Liver (tissue), 9 donors: ENCODE measurements around the gene FILIP1. TPM values are rescaled to one million over a fixed set of nuclear protein-coding genes. Genes with fewer than 3 reads are reported as not detected.

Experiments used
- DNase-seq: peaks from one replicate; pipeline ENCODE4 v3.0.0-alpha.2; 2017; ENCODE audit warnings: low spot score
- H3K27ac ChIP-seq, 2 donors: one replicate each; pipeline ENCODE4 v1.7.0; 2013; ENCODE audit warnings: inconsistent platforms in 2 of 2, low read length in 2 of 2, control low read depth in 1 of 2, low read depth in 1 of 2, mild to moderate bottlenecking in 1 of 2
- H3K27me3 ChIP-seq, 4 donors: one replicate each; pipeline versions ENCODE4 v1.6.1 to v1.7.0; 2013; ENCODE audit warnings: low read length in 3 of 4, inconsistent platforms in 1 of 4, mild to moderate bottlenecking in 1 of 4, moderate library complexity in 1 of 4; ENCODE audit not compliant: control insufficient read depth in 4 of 4, insufficient read depth in 4 of 4
- H3K36me3 ChIP-seq, 4 donors: one replicate each; pipeline versions ENCODE4 v1.6.1 to v1.7.0; 2013; ENCODE audit warnings: low read length in 3 of 4, mild to moderate bottlenecking in 3 of 4, low read depth in 1 of 4, moderate library complexity in 1 of 4; ENCODE audit not compliant: control insufficient read depth in 4 of 4, insufficient read depth in 3 of 4
- H3K4me1 ChIP-seq, 4 donors: one replicate each; pipeline versions ENCODE4 v1.6.1 to v1.7.0; 2013; ENCODE audit warnings: low read length in 3 of 4, mild to moderate bottlenecking in 3 of 4, moderate library complexity in 1 of 4; ENCODE audit not compliant: control insufficient read depth in 4 of 4, insufficient read depth in 4 of 4
- H3K4me3 ChIP-seq, 3 donors: one replicate each; pipeline versions ENCODE4 v1.6.1 to v1.7.0; 2013; ENCODE audit warnings: low read length in 3 of 3, control low read depth in 1 of 3, low read depth in 1 of 3, mild to moderate bottlenecking in 1 of 3
- H3K9ac ChIP-seq, 2 donors: one replicate each; pipeline ENCODE4 v1.7.0; 2013; ENCODE audit warnings: low read length in 2 of 2, mild to moderate bottlenecking in 2 of 2, moderate library complexity in 2 of 2, control low read depth in 1 of 2, low read depth in 1 of 2
- H3K9me3 ChIP-seq, 4 donors: one replicate each; pipeline versions ENCODE4 v1.6.1 to v1.7.0; 2013; ENCODE audit warnings: low read length in 3 of 4; ENCODE audit not compliant: control insufficient read depth in 4 of 4
- FOXA1 ChIP-seq: IDR thresholded peaks from 2 replicates; pipeline ENCODE4 v1.6.1; 2016; ENCODE audit warnings: antibody characterized with exemption
- FOXA2 ChIP-seq: IDR thresholded peaks from 2 replicates; pipeline ENCODE4 v1.6.1; 2016; ENCODE audit warnings: antibody characterized with exemption
- HNF4A ChIP-seq, 2 donors: conservative IDR thresholded peaks; 2 replicates each; pipeline ENCODE4 v1.6.1; 2016; ENCODE audit warnings: antibody characterized with exemption in 2 of 2, mild to moderate bottlenecking in 2 of 2
- MAX ChIP-seq: IDR thresholded peaks from 2 replicates; pipeline ENCODE4 v1.6.1; 2016; ENCODE audit warnings: antibody characterized with exemption
- NR2F2 ChIP-seq: IDR thresholded peaks from 2 replicates; pipeline ENCODE4 v1.6.1; 2016; ENCODE audit warnings: antibody characterized with exemption
- RAD21 ChIP-seq, 2 donors: IDR thresholded peaks; 2 replicates each; pipeline ENCODE4 v1.6.1; 2016; ENCODE audit warnings: antibody characterized with exemption in 2 of 2, mild to moderate bottlenecking in 2 of 2
- RXRA ChIP-seq, 2 donors: IDR thresholded peaks; 2 replicates each; pipeline ENCODE4 v1.6.1; 2017 to 2018; ENCODE audit warnings: antibody characterized with exemption in 2 of 2, mild to moderate bottlenecking in 1 of 2
- SP1 ChIP-seq: IDR thresholded peaks from 2 replicates; pipeline ENCODE4 v1.6.1; 2018; ENCODE audit warnings: antibody characterized with exemption, mild to moderate bottlenecking
- TAF1 ChIP-seq: conservative IDR thresholded peaks from 2 replicates; pipeline ENCODE4 v1.6.1; 2016; ENCODE audit warnings: antibody characterized with exemption, mild to moderate bottlenecking
- YY1 ChIP-seq: IDR thresholded peaks from 2 replicates; pipeline ENCODE4 v1.6.1; 2016; ENCODE audit warnings: antibody characterized with exemption, mild to moderate bottlenecking
- WGBS: extraction: QIAGEN DNeasy Blood & Tissue Kit; methylation state at CpG from one replicate; pipeline ENCODE4 v1.1.7; 2013; 5-methylcytosine and 5-hydroxymethylcytosine counted together
- polyA plus RNA-seq, 2 donors: library from polyadenylated mRNA; stranded (reverse) in 1 of 2; unstranded in 1 of 2; fragments of 200-250 nt in 1 of 2; fragments of >200 nt in 1 of 2; fragmentation: Nextera tagmentation in 1 of 2; extraction: Ambion mirVana in 1 of 2; gene quantifications; one replicate each; pipeline versions ENCODE4 v1.2.1 to v1.2.3, GENCODE V29; 2013 to 2015
- total RNA-seq, 2 donors: library from RNA; depleted of rRNA; stranded (reverse); fragments of >200 nt; gene quantifications; one replicate each; pipeline ENCODE4 v1.2.3, GENCODE V29; 2014
- TF ChIP-seq, protein P1 (sequence below): IDR thresholded peaks from 2 replicates; pipeline ENCODE4 v1.6.1; 2016; ENCODE audit warnings: antibody characterized with exemption, mild to moderate bottlenecking
- donor health status: healthy.
- donor health status: healthy.
- donor health status: healthy.
- donor health status: healthy.
- donor health status: healthy.

The FILIP1 gene
- total and polyA plus RNA-seq, 4 donors: 0.70 to 2.8 (median 1.1) TPM

DNA sequence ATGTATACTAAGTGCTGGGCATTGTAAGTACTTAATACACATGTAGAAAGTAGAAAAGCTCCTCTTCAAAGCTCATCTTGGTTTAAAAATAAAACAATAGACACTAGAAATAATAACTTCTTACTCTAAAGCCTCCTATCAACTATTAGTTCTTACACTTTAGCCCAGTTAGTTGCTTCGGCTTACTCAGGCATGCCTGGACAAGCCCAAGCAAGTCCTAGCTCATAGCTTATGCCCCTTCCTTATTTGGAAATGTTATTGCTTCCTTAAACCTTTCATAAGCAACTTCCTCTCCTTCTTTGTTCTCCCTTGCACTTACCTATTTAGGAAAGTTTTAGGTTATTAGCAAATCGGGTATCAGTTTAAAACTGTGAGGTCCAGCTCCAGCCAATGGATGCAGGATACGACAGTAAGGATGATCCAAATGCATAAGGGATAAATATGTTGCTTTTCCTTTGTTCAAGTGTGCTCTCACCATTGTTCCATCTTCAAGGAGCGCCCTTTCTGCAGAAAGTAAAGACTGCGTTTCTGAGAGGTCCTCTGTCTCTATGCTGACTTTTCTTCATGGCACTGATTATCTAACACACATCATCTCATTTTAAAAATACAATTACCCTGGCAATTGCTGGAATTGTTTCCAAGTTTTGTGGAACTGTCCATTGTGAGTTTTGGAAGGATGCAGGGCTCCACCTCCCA, 221.3 kb downstream of the FILIP1 start (continued):
- TF ChIP-seq, protein P1, sequence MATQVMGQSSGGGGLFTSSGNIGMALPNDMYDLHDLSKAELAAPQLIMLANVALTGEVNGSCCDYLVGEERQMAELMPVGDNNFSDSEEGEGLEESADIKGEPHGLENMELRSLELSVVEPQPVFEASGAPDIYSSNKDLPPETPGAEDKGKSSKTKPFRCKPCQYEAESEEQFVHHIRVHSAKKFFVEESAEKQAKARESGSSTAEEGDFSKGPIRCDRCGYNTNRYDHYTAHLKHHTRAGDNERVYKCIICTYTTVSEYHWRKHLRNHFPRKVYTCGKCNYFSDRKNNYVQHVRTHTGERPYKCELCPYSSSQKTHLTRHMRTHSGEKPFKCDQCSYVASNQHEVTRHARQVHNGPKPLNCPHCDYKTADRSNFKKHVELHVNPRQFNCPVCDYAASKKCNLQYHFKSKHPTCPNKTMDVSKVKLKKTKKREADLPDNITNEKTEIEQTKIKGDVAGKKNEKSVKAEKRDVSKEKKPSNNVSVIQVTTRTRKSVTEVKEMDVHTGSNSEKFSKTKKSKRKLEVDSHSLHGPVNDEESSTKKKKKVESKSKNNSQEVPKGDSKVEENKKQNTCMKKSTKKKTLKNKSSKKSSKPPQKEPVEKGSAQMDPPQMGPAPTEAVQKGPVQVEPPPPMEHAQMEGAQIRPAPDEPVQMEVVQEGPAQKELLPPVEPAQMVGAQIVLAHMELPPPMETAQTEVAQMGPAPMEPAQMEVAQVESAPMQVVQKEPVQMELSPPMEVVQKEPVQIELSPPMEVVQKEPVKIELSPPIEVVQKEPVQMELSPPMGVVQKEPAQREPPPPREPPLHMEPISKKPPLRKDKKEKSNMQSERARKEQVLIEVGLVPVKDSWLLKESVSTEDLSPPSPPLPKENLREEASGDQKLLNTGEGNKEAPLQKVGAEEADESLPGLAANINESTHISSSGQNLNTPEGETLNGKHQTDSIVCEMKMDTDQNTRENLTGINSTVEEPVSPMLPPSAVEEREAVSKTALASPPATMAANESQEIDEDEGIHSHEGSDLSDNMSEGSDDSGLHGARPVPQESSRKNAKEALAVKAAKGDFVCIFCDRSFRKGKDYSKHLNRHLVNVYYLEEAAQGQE: no peak
- TF ChIP-seq HNF4A (conservative IDR thresholded peaks at IDR 0.05) (no peak), NR2F2 (no peak)

DNA sequence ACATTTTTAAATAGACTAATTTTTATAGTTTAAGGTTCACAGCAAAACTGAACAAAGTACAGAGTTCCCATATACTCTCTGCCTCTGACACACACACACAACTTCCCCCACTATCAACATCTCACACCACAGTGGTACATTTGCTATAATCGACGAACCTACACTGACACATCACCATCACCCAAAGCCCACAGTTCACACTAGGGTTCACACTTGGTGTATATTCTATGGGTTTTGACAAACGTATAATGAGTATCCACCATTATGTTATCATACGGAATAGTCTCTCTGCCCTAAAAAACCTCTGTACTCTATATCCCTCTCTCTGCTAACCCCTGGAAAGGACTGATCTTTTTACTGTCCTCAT, 224.6 kb downstream of the FILIP1 start:
- WGBS: 93% methylated on average over 4 of the region's 4 CpGs
- Histone ChIP-seq H3K4me1 (peaks cover 0 to 11% (median 0%) of the 10 kb centered on the region in 4 donors), H3K27me3 (no peaks in the 10 kb centered on the region), H3K9ac (no peak overlapping the region), H3K36me3 (peaks cover 0 to 4% (median 4%) of the 10 kb centered on the region in 4 donors), H3K4me3 (no peak overlapping the region), H3K27ac (no peak overlapping the region), H3K9me3 (no peaks in the 10 kb centered on the region)
- no peak for TF ChIP-seq SP1
- TF ChIP-seq MAX: no peak
- TF ChIP-seq FOXA2: no peak
- TF ChIP-seq RXRA (IDR thresholded peaks at IDR 0.05): no peak
- no peak for TF ChIP-seq TAF1
- no peak for TF ChIP-seq YY1
- TF ChIP-seq FOXA1: no peak
- TF ChIP-seq NR2F2: no peak
- TF ChIP-seq, protein P1: no peak
- no peak for TF ChIP-seq HNF4A (conservative IDR thresholded peaks at IDR 0.05)
- no peak for TF ChIP-seq RAD21 (IDR thresholded peaks at IDR 0.05)
- no peak for DNase-seq
